HL-60 (cell line): ENCODE results near the gene PTPRQ.
"Not testable (repeated sequence)": the region's sequence is repeated elsewhere in the genome, so short reads cannot be mapped to it uniquely, and the experiment has no call there.

Source experiments
- DNase-seq, 2 experiments: peaks; one replicate each; pipeline ENCODE4 v3.0.0-alpha.2; 2010 to 2020; ENCODE audit warnings: low read depth in 1 of 2, low spot score in 1 of 2
- H3K27ac ChIP-seq: fragments of 250-450 bp; sonication (Bioruptor Pico); replicated peaks from 2 replicates; pipeline ENCODE4 v1.5.1; 2020; ENCODE audit warnings: mild to moderate bottlenecking, moderate library complexity
- H3K27me3 ChIP-seq: fragments of 250-450 bp; sonication (Bioruptor Pico); 2 replicates; pipeline ENCODE4 v1.5.1; 2021; ENCODE audit warnings: mild to moderate bottlenecking, moderate library complexity; ENCODE audit not compliant: insufficient read depth, poor library complexity, severe bottlenecking
- H3K4me3 ChIP-seq: replicated peaks from 2 replicates; pipeline ENCODE4 v1.5.1; 2011; ENCODE audit warnings: mild to moderate bottlenecking, control low read depth, low read length; ENCODE audit not compliant: insufficient read depth
- CTCF ChIP-seq: IDR thresholded peaks from one replicate; pipeline ENCODE4 v1.5.1; 2011; ENCODE audit warnings: low read length, control low read depth, inconsistent platforms; ENCODE audit not compliant: insufficient read depth
- GABPA ChIP-seq: IDR thresholded peaks from 2 replicates; pipeline ENCODE4 v1.6.1; 2012; ENCODE audit warnings: low read depth
- POLR2AphosphoS5 ChIP-seq: IDR thresholded peaks from 2 replicates; pipeline ENCODE4 v1.6.1; 2012; ENCODE audit warnings: low read depth
- REST ChIP-seq: IDR thresholded peaks from 2 replicates; pipeline ENCODE4 v1.6.1; 2012; ENCODE audit warnings: low read depth; ENCODE audit not compliant: insufficient replicate concordance
- SPI1 ChIP-seq: IDR thresholded peaks from 2 replicates; pipeline ENCODE4 v1.6.1; 2012; ENCODE audit warnings: low read depth, mild to moderate bottlenecking, borderline replicate concordance

Gene PTPRQ

GRCh38 chr12:80445083-80445793 is 1.2 kb downstream of the PTPRQ start:
- no peaks in the 10 kb centered on the region for H3K27me3 ChIP-seq
- TF ChIP-seq GABPA (no peak), SPI1 (no peak), CTCF (no peak), POLR2AphosphoS5 (no peak), REST (no peak)
- H3K27ac ChIP-seq, result no peak overlapping the region
- DNase-seq, result no peak
- H3K4me3 ChIP-seq, result no peak overlapping the region

GRCh38 chr12:80456513-80456912 is 12.5 kb downstream of the PTPRQ start:
- Histone ChIP-seq H3K27me3 (no peaks in the 10 kb centered on the region), H3K4me3 (no peak overlapping the region), H3K27ac (no peak overlapping the region)
- no peak for TF ChIP-seq CTCF
- no peak for TF ChIP-seq SPI1
- no peak for TF ChIP-seq GABPA
- TF ChIP-seq POLR2AphosphoS5, result no peak
- no peak for TF ChIP-seq REST
- DNase-seq, result no peak

- Histone ChIP-seq H3K27ac (no peak overlapping the region), H3K27me3 (no peaks in the 10 kb centered on the region), H3K4me3 (no peak overlapping the region)
- TF ChIP-seq SPI1 (no peak), GABPA (no peak), REST (no peak), CTCF (no peak), POLR2AphosphoS5 (no peak)
- DNase-seq, result no peak
These were observed 16.9 kb downstream of the PTPRQ start for GRCh38 chr12:80460972-80461371.

DNA sequence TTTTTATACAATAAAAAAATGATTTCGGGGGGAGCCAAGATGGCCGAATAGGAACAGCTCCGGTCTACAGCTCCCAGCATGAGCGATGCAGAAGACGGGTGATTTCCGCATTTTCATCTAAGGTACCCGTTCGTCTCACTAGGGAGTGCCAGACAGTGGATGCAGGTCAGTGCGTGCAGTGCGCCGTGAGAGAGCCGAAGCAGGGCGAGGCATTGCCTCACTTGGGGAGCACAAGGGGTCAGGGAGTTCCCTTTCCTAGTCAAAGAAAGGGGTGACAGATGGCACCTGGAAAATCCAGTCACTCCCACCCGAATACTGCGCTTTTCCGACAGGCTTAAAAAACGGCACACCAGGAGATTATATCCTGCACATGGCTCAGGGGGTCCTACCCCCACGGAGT is 17.8 kb downstream of the PTPRQ start:
- not testable (repeated sequence) for H3K4me3 ChIP-seq, DNase-seq, H3K27ac ChIP-seq, H3K27me3 ChIP-seq
